ENCODE measurements around the gene AOPEP.

Gene AOPEP

DNA sequence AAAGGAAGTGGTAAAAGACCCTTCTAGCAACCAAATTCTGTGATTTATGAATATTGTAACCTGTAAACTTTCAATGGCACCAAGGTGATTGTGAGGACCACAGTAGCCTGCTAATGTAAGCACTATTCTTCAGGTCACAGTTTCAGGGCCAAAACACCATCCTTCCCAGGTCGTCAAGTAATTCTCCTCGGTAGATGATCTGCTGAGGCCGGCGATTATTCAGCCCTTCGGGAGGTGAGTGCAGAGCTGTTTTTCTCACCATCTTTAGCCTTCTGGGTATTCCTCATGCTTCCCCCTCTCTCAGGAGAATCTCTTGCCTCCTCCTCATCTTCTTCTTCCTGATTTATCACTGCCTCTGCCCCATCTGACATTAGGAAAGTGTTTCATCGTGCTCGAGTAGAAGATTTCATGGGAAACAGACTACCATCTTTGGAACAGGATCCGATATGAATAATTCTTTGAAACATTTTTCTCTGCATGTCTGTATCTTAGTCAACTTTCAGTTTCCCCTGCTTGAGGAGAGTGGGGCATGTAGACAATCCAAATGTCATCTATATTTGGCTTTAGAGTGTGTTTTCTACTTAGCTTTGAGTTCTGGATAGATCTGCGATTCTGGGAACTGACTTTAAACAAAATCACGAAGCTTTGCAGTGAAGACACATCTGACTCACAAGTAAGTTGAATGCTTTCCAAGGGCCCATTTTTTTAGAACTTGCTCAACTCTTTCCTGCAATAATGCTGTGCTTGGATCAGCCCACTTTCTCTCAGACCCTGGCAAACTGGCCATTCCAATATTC, 173.9 kb downstream of the AOPEP start:
- DNase-seq (ENCODE audit: low spot score): no peak
- H3K27ac ChIP-seq: peak overlapping the region; percentile 82 to 87
- H3K4me3 ChIP-seq: peak overlapping the region; percentile 38
- TF ChIP-seq, protein P1, sequence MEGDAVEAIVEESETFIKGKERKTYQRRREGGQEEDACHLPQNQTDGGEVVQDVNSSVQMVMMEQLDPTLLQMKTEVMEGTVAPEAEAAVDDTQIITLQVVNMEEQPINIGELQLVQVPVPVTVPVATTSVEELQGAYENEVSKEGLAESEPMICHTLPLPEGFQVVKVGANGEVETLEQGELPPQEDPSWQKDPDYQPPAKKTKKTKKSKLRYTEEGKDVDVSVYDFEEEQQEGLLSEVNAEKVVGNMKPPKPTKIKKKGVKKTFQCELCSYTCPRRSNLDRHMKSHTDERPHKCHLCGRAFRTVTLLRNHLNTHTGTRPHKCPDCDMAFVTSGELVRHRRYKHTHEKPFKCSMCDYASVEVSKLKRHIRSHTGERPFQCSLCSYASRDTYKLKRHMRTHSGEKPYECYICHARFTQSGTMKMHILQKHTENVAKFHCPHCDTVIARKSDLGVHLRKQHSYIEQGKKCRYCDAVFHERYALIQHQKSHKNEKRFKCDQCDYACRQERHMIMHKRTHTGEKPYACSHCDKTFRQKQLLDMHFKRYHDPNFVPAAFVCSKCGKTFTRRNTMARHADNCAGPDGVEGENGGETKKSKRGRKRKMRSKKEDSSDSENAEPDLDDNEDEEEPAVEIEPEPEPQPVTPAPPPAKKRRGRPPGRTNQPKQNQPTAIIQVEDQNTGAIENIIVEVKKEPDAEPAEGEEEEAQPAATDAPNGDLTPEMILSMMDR (IDR thresholded peaks at IDR 0.05): no peak

DNA sequence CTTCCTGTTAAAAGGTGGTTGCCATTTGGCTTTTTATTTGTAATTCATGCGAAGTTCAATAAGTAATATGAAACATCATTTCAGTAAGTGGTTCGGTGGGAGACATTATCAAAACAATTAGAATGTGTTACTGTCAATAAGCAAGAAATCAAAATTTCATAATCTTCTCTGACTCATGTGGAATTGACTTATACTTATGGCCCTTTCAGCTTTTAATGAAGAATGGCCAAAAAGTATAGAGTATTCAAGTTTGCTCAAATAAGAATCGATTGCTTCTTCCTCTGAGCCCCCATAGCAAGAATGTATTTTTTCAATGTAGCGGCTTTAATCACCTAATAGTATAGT, 174.5 kb downstream of the AOPEP start:
- Histone ChIP-seq H3K4me3 (peak overlapping the region; percentile 38), H3K27ac (peak overlapping the region; percentile 82 to 87)
- no peak for DNase-seq (ENCODE audit: low spot score)
- TF ChIP-seq, protein P1 (IDR thresholded peaks at IDR 0.05): no peak

DNA sequence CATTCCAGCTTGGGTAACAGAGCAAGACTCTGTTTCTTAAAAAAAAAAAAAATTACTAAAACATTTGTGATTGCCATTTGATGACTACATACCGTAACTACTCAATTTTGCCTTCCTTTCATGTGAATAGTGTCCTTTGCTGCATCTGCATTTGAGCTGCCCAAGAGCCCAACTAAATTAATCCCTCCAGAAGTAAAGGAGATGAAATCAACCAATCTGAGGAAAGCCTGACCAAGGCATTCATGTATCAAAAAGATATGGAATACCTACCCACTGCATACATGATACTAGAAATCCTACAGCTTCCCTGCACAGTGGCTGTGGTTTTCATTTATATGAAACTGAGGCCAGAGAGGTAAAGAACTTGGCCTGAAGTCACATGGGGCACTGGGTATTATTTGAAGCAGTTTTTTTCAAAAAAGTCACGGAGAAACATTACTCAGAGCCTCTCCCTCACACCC, 177.5 kb downstream of the AOPEP start:
- Histone ChIP-seq H3K27ac (peak overlapping the region; percentile 44 to 56), H3K4me3 (no peak overlapping the region)
- no peak for DNase-seq (ENCODE audit: low spot score)
- TF ChIP-seq, protein P1 (IDR thresholded peaks at IDR 0.05): no peak

DNA sequence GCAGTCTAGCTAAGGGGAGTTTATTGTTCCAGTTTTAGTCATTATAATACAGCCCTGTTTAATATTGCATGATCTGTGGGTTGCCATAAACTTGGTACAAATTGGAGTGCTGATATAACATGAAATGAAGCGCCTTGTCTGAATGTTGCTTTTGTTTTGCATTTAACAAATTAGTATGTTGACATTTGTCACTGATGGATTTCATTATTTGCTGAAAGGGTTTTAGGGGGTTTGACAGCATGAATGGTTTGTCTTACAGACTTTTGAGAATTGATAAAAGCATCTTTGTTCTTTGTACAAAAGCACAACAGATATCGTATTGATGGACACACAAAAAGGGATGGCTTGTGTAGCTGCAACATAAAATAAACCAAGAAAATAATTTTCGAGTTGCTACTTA, 178.3 kb downstream of the AOPEP start:
- Histone ChIP-seq H3K4me3 (no peak overlapping the region), H3K27ac (no peak overlapping the region)
- TF ChIP-seq, protein P1 (IDR thresholded peaks at IDR 0.05): no peak
- no peak for DNase-seq (ENCODE audit: low spot score)

DNA sequence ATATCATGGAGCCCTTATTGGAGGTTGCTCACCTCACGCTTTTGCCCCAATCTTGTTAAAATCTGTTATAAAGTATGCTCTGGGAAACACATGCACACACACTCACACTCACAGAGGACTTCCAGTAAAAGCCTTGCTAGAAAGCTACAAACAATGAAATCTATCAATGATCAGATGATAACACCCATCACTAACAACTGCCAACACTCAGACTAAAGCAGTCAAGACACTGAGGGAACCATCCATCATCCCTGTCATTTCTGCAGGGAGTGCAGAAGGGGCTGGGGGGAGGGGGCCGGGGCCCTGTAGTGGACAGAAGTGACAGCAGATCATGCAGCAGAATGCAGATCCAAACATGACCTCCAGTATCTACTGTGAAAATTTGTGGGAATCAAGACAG, 179.1 kb downstream of the AOPEP start:
- Histone ChIP-seq H3K27ac (no peak overlapping the region), H3K4me3 (no peak overlapping the region)
- TF ChIP-seq, protein P1 (IDR thresholded peaks at IDR 0.05): no peak
- DNase-seq (ENCODE audit: low spot score): no peak

DNA sequence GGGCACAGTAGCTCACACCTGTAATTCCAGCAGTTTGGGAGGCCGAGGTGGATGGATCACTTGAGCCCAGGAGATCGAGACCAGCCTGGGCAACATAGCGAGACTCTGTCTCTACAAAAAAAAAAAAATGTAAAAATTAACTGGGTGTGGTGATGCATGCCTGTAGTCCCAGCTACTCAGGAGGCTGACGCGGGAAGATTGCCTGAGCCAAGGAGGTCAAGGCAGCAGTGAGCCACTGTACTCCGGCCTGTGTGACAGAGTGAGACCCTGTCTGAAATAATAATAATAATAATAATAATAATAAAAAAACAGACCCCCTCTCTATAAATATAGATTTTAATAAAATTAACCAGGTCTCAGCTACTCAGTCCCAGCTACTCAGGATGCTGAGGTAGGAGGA, 179.7 kb downstream of the AOPEP start:
- no peak for DNase-seq (ENCODE audit: low spot score)
- TF ChIP-seq, protein P1 (IDR thresholded peaks at IDR 0.05): no peak
- Histone ChIP-seq H3K27ac (no peak overlapping the region), H3K4me3 (no peak overlapping the region)

DNA sequence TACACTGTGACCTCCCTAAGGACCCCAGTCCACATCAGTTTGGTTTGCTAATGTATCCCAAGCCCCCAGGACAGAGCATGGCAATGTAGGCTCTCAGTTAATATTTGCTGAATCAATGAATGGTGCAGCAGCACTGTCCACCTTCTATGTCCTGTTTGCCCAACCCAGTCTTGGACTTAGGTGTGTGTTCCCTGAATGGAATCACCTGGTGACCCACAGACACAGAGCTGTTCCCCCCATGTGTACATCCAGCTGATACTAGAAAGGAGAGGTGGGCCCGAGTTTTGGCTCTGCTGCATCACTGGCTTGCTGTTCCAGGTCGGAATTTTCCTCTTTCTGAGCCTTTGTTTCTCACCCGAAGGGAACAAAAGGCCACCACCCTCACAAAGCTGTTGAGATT, 180.2 kb downstream of the AOPEP start:
- H3K4me3 ChIP-seq: no peak overlapping the region
- H3K27ac ChIP-seq: peak overlapping the region in 1 of 2 donors; percentile 2
- DNase-seq (ENCODE audit: low spot score): no peak
- TF ChIP-seq, protein P1 (IDR thresholded peaks at IDR 0.05): no peak

Measured in coronary artery (tissue), 2 donors.